ENCODE data around the gene MMRN2. TPM values are rescaled to one million over a fixed set of nuclear protein-coding genes. Genes with fewer than 3 reads are reported as not detected.

MMRN2 gene
- polyA plus RNA-seq, 1 experiment, result 0.69 TPM

DNA sequence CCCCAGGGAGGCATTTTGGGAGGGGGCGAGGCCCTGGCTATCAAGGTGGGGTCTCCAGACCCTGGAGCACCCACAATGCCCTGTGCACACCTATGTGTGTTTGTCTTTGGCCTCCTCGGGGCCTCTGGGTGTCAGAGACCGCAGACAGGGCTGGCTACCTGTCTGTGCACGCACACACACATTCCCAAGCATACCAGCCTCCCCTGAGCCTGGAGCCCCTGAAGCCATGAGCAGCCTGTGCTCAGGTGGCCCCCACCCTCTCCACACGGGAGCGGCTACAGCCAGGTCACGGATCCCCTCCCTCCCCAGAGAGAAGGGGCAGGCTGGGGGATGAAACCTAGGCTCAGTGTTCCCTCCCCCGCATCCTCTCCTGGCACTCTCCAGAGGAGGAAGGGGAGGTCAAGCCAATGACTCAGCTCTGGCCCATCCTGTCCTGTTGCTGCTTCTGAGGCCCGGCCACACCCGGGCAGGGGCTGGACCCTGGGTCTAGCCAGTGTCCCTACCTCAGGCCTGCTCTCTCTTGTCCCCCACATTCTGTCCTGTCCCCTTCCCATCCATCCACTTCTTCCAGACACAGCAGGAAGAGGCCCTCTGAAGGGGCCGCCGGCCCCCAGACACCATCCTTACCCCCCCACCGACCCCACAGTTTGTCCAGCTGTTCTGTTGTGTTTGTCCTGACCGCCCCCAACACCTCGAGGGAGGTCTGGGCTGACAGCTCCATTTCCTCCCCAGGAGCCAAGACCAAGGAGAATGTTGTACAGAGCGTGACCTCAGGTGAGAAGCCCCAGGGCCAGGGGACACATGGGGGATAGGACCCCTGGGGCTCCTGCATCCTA is 1.7 kb upstream of the MMRN2 start:
- ChIA-PET CTCF (interaction anchor here (1.1 to 1.2 kb wide), 2 partner anchors 7 to 9 kb away, joined by 3 to 4 read pairs; partner anchors contain the start of gene ADIRF), POLR2A (interaction anchor here (0.7 to 1.3 kb wide), 2 partner anchors 12 to 17 kb away, joined by 5 to 6 read pairs; no protein-coding TSS in a partner anchor)
- no peak overlapping the region for H3K4me3 ChIP-seq (ENCODE audit: low read depth, low read length)
- H3K27me3 ChIP-seq (ENCODE audit: control insufficient read depth, insufficient read depth, low read length), result no peaks in the 10 kb centered on the region
- DNase-seq (ENCODE audit: low read depth, low spot score), result no peak
- TF ChIP-seq, protein P1, sequence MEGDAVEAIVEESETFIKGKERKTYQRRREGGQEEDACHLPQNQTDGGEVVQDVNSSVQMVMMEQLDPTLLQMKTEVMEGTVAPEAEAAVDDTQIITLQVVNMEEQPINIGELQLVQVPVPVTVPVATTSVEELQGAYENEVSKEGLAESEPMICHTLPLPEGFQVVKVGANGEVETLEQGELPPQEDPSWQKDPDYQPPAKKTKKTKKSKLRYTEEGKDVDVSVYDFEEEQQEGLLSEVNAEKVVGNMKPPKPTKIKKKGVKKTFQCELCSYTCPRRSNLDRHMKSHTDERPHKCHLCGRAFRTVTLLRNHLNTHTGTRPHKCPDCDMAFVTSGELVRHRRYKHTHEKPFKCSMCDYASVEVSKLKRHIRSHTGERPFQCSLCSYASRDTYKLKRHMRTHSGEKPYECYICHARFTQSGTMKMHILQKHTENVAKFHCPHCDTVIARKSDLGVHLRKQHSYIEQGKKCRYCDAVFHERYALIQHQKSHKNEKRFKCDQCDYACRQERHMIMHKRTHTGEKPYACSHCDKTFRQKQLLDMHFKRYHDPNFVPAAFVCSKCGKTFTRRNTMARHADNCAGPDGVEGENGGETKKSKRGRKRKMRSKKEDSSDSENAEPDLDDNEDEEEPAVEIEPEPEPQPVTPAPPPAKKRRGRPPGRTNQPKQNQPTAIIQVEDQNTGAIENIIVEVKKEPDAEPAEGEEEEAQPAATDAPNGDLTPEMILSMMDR (IDR thresholded peaks at IDR 0.05; ENCODE audit: low read depth, low read length), result no peak
- H3K27ac ChIP-seq (ENCODE audit: low read depth, low read length), result no peak overlapping the region
- peaks cover 2% of the 10 kb centered on the region; the same call in 1 of the 2 replicates for H3K9me3 ChIP-seq (ENCODE audit: control insufficient read depth, insufficient read depth, low read length)

DNA sequence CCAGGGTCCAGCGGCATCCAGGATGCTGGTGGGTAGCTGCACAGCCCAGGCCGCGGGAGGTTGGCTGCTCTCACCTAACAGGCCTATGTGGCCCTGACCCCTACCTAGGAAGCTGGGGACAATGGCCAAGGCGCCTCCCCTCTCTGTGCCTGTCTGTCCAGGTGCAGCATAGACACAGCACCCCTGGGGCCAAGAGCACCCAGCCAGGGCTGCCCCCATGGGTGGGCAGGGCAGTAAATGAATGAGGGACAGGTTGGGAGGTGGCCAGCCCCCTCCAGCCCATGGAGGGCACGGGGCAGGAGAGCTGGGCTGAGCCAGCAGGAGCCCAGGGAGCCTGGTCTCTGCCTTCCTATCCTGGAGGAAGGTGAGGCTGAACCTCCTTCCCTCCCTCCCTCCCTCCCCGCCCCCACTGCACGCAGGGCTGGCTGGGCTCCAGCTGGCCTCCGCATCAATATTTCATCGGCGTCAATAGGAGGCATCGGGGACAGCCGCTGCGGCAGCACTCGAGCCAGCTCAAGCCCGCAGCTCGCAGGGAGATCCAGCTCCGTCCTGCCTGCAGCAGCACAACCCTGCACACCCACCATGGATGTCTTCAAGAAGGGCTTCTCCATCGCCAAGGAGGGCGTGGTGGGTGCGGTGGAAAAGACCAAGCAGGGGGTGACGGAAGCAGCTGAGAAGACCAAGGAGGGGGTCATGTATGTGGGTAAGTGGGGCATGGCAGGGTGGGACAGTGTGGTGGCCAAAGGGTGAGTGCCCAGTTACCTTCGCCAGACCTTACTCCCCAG is 893 bp upstream of the MMRN2 start, which contains the start of gene SNCG:
Gene SNCG, plus strand, starts transcription at position 484 of the 785 bp plus-strand sequence. Its CDS starts 99 bp downstream, at position 583.
- no peaks in the 10 kb centered on the region for H3K27me3 ChIP-seq (ENCODE audit: control insufficient read depth, insufficient read depth, low read length)
- no peak within 1 kb of the TSS for H3K4me3 ChIP-seq (ENCODE audit: low read depth, low read length)
- POLR2A ChIA-PET, result interaction anchor here (1.0 to 1.3 kb wide), 2 partner anchors 13 kb away, joined by 3 to 5 read pairs; no protein-coding TSS in a partner anchor
- no peak within 1 kb of the TSS for H3K27ac ChIP-seq (ENCODE audit: low read depth, low read length)
- TF ChIP-seq, protein P1 (IDR thresholded peaks at IDR 0.05; ENCODE audit: low read depth, low read length), result no peak
- no peak for DNase-seq (ENCODE audit: low read depth, low spot score)
- CTCF ChIA-PET, result interaction anchor here (1.1 to 1.2 kb wide), 2 partner anchors 8 to 10 kb away, joined by 3 to 4 read pairs; partner anchors contain the start of gene ADIRF
- H3K9me3 ChIP-seq (ENCODE audit: control insufficient read depth, insufficient read depth, low read length), result peaks cover 10% of the 10 kb centered on the region; the same call in 1 of the 2 replicates

- DNase-seq (ENCODE audit: low read depth, low spot score), result no peak
- H3K27me3 ChIP-seq (ENCODE audit: control insufficient read depth, insufficient read depth, low read length), result no peaks in the 10 kb centered on the region
- POLR2A ChIA-PET, result no interaction called here
- TF ChIP-seq, protein P1 (IDR thresholded peaks at IDR 0.05; ENCODE audit: low read depth, low read length), result no peak
- CTCF ChIA-PET, result interaction anchor here (0.8 to 1.3 kb wide), 3 partner anchors 10 to 268 kb away, joined by 3 to 8 read pairs (median 3); no protein-coding TSS in a partner anchor
- H3K27ac ChIP-seq (ENCODE audit: low read depth, low read length), result no peak overlapping the region
- H3K4me3 ChIP-seq (ENCODE audit: low read depth, low read length), result no peak overlapping the region
- peaks cover 18% of the 10 kb centered on the region for H3K9me3 ChIP-seq (ENCODE audit: control insufficient read depth, insufficient read depth, low read length)
Observed at GRCh38 chr10:86956848-86957448, 467 bp downstream of the MMRN2 start.

- POLR2A ChIA-PET, result no interaction called here
- TF ChIP-seq, protein P1 (IDR thresholded peaks at IDR 0.05; ENCODE audit: low read depth, low read length), result no peak
- DNase-seq (ENCODE audit: low read depth, low spot score), result no peak
- peaks cover 21% of the 10 kb centered on the region for H3K9me3 ChIP-seq (ENCODE audit: control insufficient read depth, insufficient read depth, low read length)
- H3K27me3 ChIP-seq (ENCODE audit: control insufficient read depth, insufficient read depth, low read length), result no peaks in the 10 kb centered on the region
- H3K27ac ChIP-seq (ENCODE audit: low read depth, low read length), result no peak overlapping the region
- no peak overlapping the region for H3K4me3 ChIP-seq (ENCODE audit: low read depth, low read length)
- CTCF ChIA-PET, result interaction anchor here (1.0 to 1.3 kb wide), 2 partner anchors 10 to 16 kb away, joined by 3 to 8 read pairs; no protein-coding TSS in a partner anchor
Observed at GRCh38 chr10:86956195-86956847, 1.1 kb downstream of the MMRN2 start.
